Measurements from ENCODE around the gene CLSTN2. TPM values are rescaled to one million over a fixed set of nuclear protein-coding genes. Genes with fewer than 3 reads are reported as not detected.

CLSTN2 gene
- total RNA-seq, 1 experiment from 2014 or later = not detected

DNA sequence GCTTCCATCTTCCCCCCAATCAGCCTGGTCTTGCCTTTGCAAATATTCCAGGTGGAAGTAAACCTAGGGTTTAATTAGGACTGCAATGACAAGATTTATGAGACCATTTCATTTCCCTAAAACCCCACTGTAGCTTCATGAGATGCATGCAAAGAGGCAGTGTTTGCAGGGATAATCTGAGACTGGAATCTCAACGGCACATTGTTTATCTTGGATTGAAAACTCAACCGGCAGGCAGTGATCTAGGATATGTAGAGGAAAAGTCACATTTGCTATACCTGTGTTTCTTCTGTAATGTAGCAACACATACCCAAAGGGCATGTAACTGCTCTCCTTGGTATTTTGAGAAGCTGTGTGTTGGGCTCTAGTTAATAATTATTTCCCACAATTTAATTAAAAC is 18.7 kb upstream of the CLSTN2 start:
- H3K27ac ChIP-seq = no peak overlapping the region
- H3K4me3 ChIP-seq = no peak overlapping the region
- BruUV-seq (replicated peaks) = no TSS peak
- no peak for DNase-seq
- H3K36me3 ChIP-seq (ENCODE audit: low read depth) = no peaks in the 10 kb centered on the region
- no peak for TF ChIP-seq EZH2 (IDR thresholded peaks at IDR 0.05; ENCODE audit: low read depth)
- TF ChIP-seq, protein P1, sequence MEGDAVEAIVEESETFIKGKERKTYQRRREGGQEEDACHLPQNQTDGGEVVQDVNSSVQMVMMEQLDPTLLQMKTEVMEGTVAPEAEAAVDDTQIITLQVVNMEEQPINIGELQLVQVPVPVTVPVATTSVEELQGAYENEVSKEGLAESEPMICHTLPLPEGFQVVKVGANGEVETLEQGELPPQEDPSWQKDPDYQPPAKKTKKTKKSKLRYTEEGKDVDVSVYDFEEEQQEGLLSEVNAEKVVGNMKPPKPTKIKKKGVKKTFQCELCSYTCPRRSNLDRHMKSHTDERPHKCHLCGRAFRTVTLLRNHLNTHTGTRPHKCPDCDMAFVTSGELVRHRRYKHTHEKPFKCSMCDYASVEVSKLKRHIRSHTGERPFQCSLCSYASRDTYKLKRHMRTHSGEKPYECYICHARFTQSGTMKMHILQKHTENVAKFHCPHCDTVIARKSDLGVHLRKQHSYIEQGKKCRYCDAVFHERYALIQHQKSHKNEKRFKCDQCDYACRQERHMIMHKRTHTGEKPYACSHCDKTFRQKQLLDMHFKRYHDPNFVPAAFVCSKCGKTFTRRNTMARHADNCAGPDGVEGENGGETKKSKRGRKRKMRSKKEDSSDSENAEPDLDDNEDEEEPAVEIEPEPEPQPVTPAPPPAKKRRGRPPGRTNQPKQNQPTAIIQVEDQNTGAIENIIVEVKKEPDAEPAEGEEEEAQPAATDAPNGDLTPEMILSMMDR (conservative IDR thresholded peaks at IDR 0.05) = no peak
- H3K4me1 ChIP-seq (replicated peaks; ENCODE audit: insufficient read depth) = no peaks in the 10 kb centered on the region
- POLR2A ChIA-PET (ENCODE audit: unreplicated experiment) = no interaction called here
- no peaks in the 10 kb centered on the region for H3F3A ChIP-seq (ENCODE audit: insufficient read depth, low read depth)
- no peaks in the 10 kb centered on the region for H3K9me2 ChIP-seq (ENCODE audit: insufficient read depth)
- intact Hi-C loops (cut with micrococcal nuclease; ENCODE audit: unreplicated experiment) = no loop called here
- H2AFZ ChIP-seq = no peak overlapping the region
- H3K4me2 ChIP-seq = no peak overlapping the region
- no peaks in the 10 kb centered on the region for H3K79me2 ChIP-seq (ENCODE audit: low read depth)
- no peaks in the 10 kb centered on the region for H4K20me1 ChIP-seq (ENCODE audit: insufficient read depth)
- CTCF ChIA-PET = no interaction called here
- H3K9me3 ChIP-seq (ENCODE audit: insufficient read depth, low read depth) = no peaks in the 10 kb centered on the region
- no peaks in the 10 kb centered on the region for H3K27me3 ChIP-seq (ENCODE audit: insufficient read depth, low read depth)

DNA sequence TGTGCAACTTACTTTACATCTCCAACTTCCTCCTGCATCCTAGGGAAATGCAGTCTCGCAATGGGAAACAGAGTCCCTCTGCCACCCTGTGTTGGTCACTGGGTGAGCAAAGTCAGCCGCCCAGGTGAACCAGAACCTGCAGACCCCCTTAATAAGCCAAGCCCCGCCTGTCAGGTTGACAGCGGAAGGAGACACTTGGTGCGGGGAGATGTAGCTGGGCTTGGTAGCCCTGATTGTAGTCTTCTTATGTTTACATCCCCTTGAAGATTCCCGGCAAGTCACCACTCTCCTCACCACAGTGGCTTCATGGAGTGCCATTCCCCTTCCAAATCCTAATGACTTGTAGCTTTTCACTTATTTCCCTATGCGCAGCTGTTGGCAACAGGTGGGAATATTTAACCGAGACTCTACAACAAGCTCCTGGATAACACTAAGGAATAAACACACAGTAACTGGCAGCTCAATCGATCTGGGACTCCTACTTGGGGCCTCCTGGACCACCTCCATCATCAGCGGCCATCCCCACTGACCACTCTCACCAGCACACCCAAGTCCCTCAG is 17.7 kb upstream of the CLSTN2 start:
- Histone ChIP-seq H3K27me3 (ENCODE audit: insufficient read depth, low read depth) (no peaks in the 10 kb centered on the region), H3K27ac (no peak overlapping the region), H3K4me1 (replicated peaks; ENCODE audit: insufficient read depth) (no peaks in the 10 kb centered on the region), H3K9me3 (ENCODE audit: insufficient read depth, low read depth) (no peaks in the 10 kb centered on the region), H2AFZ (no peak overlapping the region), H3K79me2 (ENCODE audit: low read depth) (no peaks in the 10 kb centered on the region), H3K4me3 (no peak overlapping the region), H3K36me3 (ENCODE audit: low read depth) (no peaks in the 10 kb centered on the region), H3K9me2 (ENCODE audit: insufficient read depth) (no peaks in the 10 kb centered on the region), H3F3A (ENCODE audit: insufficient read depth, low read depth) (no peaks in the 10 kb centered on the region), H4K20me1 (ENCODE audit: insufficient read depth) (no peaks in the 10 kb centered on the region), H3K4me2 (no peak overlapping the region)
- no TSS peak for BruUV-seq (replicated peaks)
- ChIA-PET POLR2A (ENCODE audit: unreplicated experiment) (no interaction called here), CTCF (no interaction called here)
- TF ChIP-seq EZH2 (IDR thresholded peaks at IDR 0.05; ENCODE audit: low read depth) = no peak
- intact Hi-C loops (cut with micrococcal nuclease; ENCODE audit: unreplicated experiment) = no loop called here
- DNase-seq = no peak

DNA sequence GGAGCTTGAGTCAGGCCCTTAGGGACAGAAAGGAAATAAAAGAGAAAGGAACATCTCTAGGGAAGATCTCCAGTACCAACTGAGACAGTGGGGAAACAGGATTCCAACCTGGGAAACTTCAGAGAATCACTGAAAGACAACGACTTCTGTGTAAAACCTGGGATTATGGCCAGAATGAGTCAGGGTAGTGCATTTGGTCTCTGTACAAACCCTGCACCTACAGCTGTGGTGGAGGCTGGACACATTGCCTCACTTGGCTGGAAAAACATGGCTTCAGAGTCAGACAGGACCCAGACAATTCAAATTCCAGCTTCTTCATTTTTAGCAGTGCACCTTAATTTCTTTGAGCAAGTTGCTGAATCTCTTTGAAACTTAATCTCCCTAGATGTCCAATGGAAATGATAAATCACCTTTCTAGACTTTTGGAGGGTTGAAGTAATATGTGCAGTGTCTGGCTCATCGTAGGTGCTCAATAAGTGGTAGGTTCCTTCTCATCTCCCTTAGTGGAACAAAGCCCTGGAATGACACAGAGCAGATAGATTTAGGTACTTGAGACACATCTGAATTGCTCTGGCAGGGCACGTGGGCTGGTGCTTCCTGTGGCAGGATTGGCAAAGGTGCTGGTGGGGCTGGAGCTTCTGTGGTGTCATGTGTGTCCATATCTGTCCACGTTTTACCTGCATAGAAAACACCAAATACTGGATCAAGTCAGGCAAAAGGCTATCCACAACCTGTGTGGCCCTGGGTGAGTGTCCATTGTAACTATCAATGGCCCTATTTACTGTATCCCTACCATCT is 6.1 kb upstream of the CLSTN2 start:
- ChIA-PET CTCF (no interaction called here), POLR2A (ENCODE audit: unreplicated experiment) (no interaction called here)
- Histone ChIP-seq H3K9me3 (ENCODE audit: insufficient read depth, low read depth) (no peaks in the 10 kb centered on the region), H3K27me3 (ENCODE audit: insufficient read depth, low read depth) (no peaks in the 10 kb centered on the region), H3K79me2 (ENCODE audit: low read depth) (no peaks in the 10 kb centered on the region), H4K20me1 (ENCODE audit: insufficient read depth) (no peaks in the 10 kb centered on the region), H3K4me2 (no peak overlapping the region), H3K27ac (no peak overlapping the region), H3K4me3 (no peak overlapping the region), H3F3A (ENCODE audit: insufficient read depth, low read depth) (no peaks in the 10 kb centered on the region), H2AFZ (no peak overlapping the region), H3K4me1 (replicated peaks; ENCODE audit: insufficient read depth) (no peaks in the 10 kb centered on the region), H3K36me3 (ENCODE audit: low read depth) (no peaks in the 10 kb centered on the region), H3K9me2 (ENCODE audit: insufficient read depth) (no peaks in the 10 kb centered on the region)
- intact Hi-C loops (cut with micrococcal nuclease; ENCODE audit: unreplicated experiment) = no loop called here
- no peak for DNase-seq
- TF ChIP-seq, protein P1 (conservative IDR thresholded peaks at IDR 0.05) = no peak
- TF ChIP-seq EZH2 (IDR thresholded peaks at IDR 0.05; ENCODE audit: low read depth) = no peak
- no TSS peak for BruUV-seq (replicated peaks)

All from PC-9 (cell line).